Lower lobe of right lung (tissue), 2 donors: ENCODE measurements around the gene GRIN2C. TPM values are rescaled to one million over a fixed set of nuclear protein-coding genes. Genes with fewer than 3 reads are reported as not detected.

Experiments
- ATAC-seq, 2 donors: fragments of 200-7000 bp; cut with Tn5 transposase; one replicate each; pipeline ENCODE4 v1.9.1; 2020 to 2022; ENCODE audit warnings: mild to moderate bottlenecking in 2 of 2, moderate library complexity in 2 of 2
- DNase-seq: peaks from one replicate; pipeline ENCODE4 v3.0.0-alpha.2; 2020
- H3K27ac ChIP-seq: fragments of 200-600 bp; one replicate; pipeline ENCODE4 v1.8.0; 2022
- H3K27me3 ChIP-seq: fragments of 200-600 bp; one replicate; pipeline ENCODE4 v1.8.0; 2022; ENCODE audit warnings: low read depth
- H3K36me3 ChIP-seq: fragments of 200-600 bp; one replicate; pipeline ENCODE4 v1.8.0; 2022; ENCODE audit warnings: mild to moderate bottlenecking
- H3K4me1 ChIP-seq: fragments of 200-600 bp; one replicate; pipeline ENCODE4 v1.8.0; 2022
- H3K4me3 ChIP-seq: fragments of 200-600 bp; one replicate; pipeline ENCODE4 v1.8.0; 2022; ENCODE audit warnings: mild to moderate bottlenecking
- H3K9me3 ChIP-seq: fragments of 200-600 bp; one replicate; pipeline ENCODE4 v1.8.0; 2022
- intact Hi-C: fragments of 100-400 bp; cut with DNase I; formaldehyde crosslinking; loops from one replicate; pipeline ENCODE4 v1.11.0; 2022
- total RNA-seq: library from RNA; stranded (reverse); fragmentation: NEBNext Ultra II Directional; extraction: Animal tissue kit (Norgen Biotek cat#: 25700); gene quantifications from one replicate; pipeline ENCODE4 v1.2.1, GENCODE V29; 2021
- TF ChIP-seq, protein P1 (sequence below): fragments of 200-600 bp; IDR thresholded peaks from one replicate; pipeline ENCODE4 v1.8.0; 2022; ENCODE audit warnings: antibody characterized with exemption, mild to moderate bottlenecking
- donor health status: DM: no; HTN: yes; CAD: no; lungs with severe emphysema.

Gene GRIN2C
- total RNA-seq, 1 donor from 2014 or later: 0.83 TPM

DNA sequence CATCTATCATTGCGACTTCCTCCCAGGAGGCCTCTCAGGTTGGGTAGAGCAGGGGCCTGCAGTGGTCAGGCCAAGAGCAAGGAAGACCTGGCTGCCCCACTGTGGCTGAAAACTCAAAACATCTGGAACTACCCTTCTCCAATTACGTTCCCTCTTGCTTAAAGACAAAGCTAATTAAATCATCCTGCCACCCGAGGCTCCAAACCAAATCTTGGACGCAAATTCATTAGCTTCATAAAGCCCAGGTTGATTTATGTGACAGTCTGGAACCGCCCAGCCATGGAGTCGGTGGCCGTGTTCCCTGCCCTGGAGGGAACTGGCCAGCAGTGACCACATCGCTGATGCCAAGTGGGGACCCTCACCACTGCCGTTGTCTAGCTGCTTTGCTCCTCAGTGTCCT lies 21.4 kb downstream of the GRIN2C start:
- DNase-seq (no peak), ATAC-seq (no peak)
- intact Hi-C loops: no loop called here
- Histone ChIP-seq H3K36me3 (peaks cover 20% of the 10 kb centered on the region), H3K27me3 (no peaks in the 10 kb centered on the region), H3K4me3 (no peak overlapping the region), H3K4me1 (peaks cover 22% of the 10 kb centered on the region), H3K9me3 (no peaks in the 10 kb centered on the region), H3K27ac (no peak overlapping the region)
- TF ChIP-seq, protein P1, sequence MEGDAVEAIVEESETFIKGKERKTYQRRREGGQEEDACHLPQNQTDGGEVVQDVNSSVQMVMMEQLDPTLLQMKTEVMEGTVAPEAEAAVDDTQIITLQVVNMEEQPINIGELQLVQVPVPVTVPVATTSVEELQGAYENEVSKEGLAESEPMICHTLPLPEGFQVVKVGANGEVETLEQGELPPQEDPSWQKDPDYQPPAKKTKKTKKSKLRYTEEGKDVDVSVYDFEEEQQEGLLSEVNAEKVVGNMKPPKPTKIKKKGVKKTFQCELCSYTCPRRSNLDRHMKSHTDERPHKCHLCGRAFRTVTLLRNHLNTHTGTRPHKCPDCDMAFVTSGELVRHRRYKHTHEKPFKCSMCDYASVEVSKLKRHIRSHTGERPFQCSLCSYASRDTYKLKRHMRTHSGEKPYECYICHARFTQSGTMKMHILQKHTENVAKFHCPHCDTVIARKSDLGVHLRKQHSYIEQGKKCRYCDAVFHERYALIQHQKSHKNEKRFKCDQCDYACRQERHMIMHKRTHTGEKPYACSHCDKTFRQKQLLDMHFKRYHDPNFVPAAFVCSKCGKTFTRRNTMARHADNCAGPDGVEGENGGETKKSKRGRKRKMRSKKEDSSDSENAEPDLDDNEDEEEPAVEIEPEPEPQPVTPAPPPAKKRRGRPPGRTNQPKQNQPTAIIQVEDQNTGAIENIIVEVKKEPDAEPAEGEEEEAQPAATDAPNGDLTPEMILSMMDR: no peak

- no peak for DNase-seq
- intact Hi-C loops: no loop called here
- no peak overlapping the region for H3K27ac ChIP-seq
- H3K4me3 ChIP-seq: no peak overlapping the region
- TF ChIP-seq, protein P1: no peak
- H3K27me3 ChIP-seq: no peaks in the 10 kb centered on the region
- no peak for ATAC-seq
- peaks cover 15% of the 10 kb centered on the region for H3K4me1 ChIP-seq
- no peaks in the 10 kb centered on the region for H3K9me3 ChIP-seq
- peaks cover 20% of the 10 kb centered on the region for H3K36me3 ChIP-seq
Observed at GRCh38 chr17:74836691-74837467, 22.8 kb downstream of the GRIN2C start.

DNA sequence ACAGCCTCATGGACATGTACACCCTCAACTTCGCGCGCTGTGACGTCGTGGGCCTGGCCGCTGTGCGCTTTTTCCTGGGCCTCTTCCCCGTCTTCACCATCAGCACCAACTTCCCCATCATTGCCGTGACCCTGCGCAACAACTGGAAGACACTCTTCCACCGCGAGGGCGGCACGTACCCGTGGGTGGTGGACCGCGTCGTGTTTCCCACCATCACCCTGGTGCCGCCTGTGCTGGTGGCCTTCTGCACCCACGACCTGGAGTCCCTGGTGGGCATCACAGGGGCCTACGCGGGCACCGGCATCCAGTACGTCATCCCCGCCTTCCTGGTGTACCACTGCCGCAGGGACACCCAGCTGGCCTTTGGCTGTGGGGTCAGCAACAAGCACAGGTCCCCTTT lies 23.5 kb downstream of the GRIN2C start:
- Histone ChIP-seq H3K9me3 (no peaks in the 10 kb centered on the region), H3K27ac (no peak overlapping the region), H3K4me3 (no peak overlapping the region), H3K27me3 (no peaks in the 10 kb centered on the region), H3K4me1 (peaks cover 8% of the 10 kb centered on the region), H3K36me3 (peaks cover 20% of the 10 kb centered on the region)
- TF ChIP-seq, protein P1: no peak
- DNase-seq (no peak), ATAC-seq (no peak)
- intact Hi-C loops: no loop called here

DNA sequence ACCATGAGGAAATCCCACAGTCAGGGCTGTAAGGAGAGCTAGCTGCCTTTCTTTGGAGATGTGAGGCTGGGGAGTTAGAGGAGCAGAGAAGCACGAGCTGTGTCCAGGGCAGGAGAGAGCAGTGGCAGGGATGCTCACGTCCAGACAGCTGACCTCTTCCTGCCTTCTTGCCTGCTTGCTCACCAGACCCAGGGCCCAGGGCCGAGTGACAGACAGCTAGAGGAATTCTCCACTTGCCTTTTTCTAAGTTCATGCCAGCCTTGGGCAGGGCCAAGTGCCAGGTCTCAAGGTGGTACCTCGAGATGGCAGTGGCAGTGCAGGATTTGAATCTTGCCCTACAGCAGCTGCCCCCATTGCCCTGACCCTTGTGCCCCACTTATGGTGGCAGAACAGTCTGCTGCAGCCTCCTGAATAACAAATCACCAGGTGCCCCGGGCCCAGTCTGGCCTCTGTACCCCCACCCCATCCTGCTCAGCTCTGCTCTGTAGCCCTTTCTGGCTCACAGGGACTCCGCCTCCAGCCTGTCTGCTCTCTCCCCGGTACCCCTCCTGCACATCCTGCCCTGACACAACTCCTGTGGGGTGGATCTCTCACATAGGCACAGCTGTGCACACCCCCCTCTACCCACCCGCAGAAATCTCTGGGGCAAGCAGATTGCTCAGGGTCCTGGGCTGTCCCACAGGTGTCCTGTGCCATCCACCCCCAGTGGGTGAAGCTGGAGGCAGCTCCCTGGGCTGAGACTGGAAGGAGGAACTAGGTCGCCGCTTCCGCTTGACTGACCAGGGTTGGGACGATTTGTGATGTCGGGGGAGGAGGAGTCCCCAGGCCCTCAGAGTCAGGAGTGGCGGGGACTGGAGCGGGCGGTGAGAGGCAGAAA lies 25.9 kb downstream of the GRIN2C start:
- intact Hi-C loops: no loop called here
- Histone ChIP-seq H3K27me3 (no peaks in the 10 kb centered on the region), H3K9me3 (no peaks in the 10 kb centered on the region), H3K4me1 (no peaks in the 10 kb centered on the region), H3K27ac (no peak overlapping the region), H3K36me3 (peaks cover 33% of the 10 kb centered on the region), H3K4me3 (no peak overlapping the region)
- TF ChIP-seq, protein P1: no peak
- DNase-seq (peak; percentile 63), ATAC-seq (peak; percentile 31 to 45)

DNA sequence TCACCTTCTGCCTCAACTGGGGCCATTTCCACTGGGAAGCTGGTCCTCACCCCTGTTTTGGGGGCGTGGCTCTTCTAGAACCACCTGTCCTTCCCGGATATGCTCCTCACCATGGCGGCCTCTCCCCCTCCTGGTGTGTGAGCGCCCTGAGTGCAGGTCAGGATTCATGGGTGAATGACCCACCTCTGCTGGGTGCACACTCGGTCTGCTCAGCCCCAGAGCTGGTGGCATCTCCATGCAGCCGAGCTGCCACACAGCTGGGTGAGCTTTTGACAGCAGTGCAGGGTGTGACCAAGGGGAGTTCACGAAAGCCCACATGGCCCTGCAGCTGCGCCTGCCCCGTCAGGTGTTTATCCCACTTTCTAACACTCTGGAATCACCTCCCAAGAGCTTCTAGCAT lies 27.3 kb downstream of the GRIN2C start:
- TF ChIP-seq, protein P1: no peak
- ATAC-seq (no peak), DNase-seq (no peak)
- H3K27ac ChIP-seq: no peak overlapping the region
- no peak overlapping the region for H3K4me3 ChIP-seq
- no peaks in the 10 kb centered on the region for H3K9me3 ChIP-seq
- peaks cover 33% of the 10 kb centered on the region for H3K36me3 ChIP-seq
- H3K4me1 ChIP-seq: no peaks in the 10 kb centered on the region
- intact Hi-C loops: no loop called here
- H3K27me3 ChIP-seq: no peaks in the 10 kb centered on the region
